Upper lobe of left lung (tissue), 6 donors: ENCODE results near the gene TIAL1. TPM values are rescaled to one million over a fixed set of nuclear protein-coding genes. Genes with fewer than 3 reads are reported as not detected.

Experiments used
- ATAC-seq, 2 donors: fragments of 200-7000 bp; cut with Tn5 transposase; one replicate each; pipeline ENCODE4 v1.9.1; 2022; ENCODE audit warnings: mild to moderate bottlenecking in 2 of 2, moderate library complexity in 2 of 2; ENCODE audit not compliant: low FRiP score in 2 of 2
- DNase-seq, 2 donors: peaks; one replicate each; pipeline ENCODE4 v3.0.0-alpha.2; 2019 to 2020
- H3K27ac ChIP-seq, 4 donors: fragments of 200-600 bp; sonication (generic); one replicate each; pipeline ENCODE4 v1.5.1; 2016 to 2019
- H3K27me3 ChIP-seq, 4 donors: fragments of 200-600 bp; sonication (generic); one replicate each; pipeline ENCODE4 v1.5.1; 2017 to 2019
- H3K36me3 ChIP-seq, 4 donors: fragments of 200-600 bp; sonication (generic); one replicate each; pipeline ENCODE4 v1.5.1; 2016 to 2019
- H3K4me1 ChIP-seq, 4 donors: fragments of 200-600 bp; sonication (generic); one replicate each; pipeline ENCODE4 v1.5.1; 2018 to 2019
- H3K4me3 ChIP-seq, 4 donors: fragments of 200-600 bp; sonication (generic); one replicate each; pipeline ENCODE4 v1.5.1; 2017 to 2019; ENCODE audit warnings: mild to moderate bottlenecking in 2 of 4, moderate library complexity in 1 of 4
- H3K9me3 ChIP-seq, 4 donors: fragments of 200-600 bp; sonication (generic); one replicate each; pipeline ENCODE4 v1.5.1; 2018 to 2019
- EP300 ChIP-seq, 4 donors: sonication (generic); formaldehyde crosslinking; IDR thresholded peaks; one replicate each; pipeline ENCODE4 v1.5.1; 2017; ENCODE audit warnings: antibody characterized with exemption in 4 of 4, control low read depth in 2 of 4
- POLR2A ChIP-seq, 4 donors: fragments of 450-650 bp; IDR thresholded peaks; one replicate each; pipeline ENCODE4 v1.5.1; 2016 to 2017; ENCODE audit warnings: antibody characterized with exemption in 4 of 4, mild to moderate bottlenecking in 2 of 4
- POLR2AphosphoS5 ChIP-seq, 2 donors: sonication (generic); formaldehyde crosslinking; IDR thresholded peaks; one replicate each; pipeline ENCODE4 v1.5.1; 2017; ENCODE audit warnings: antibody characterized with exemption in 2 of 2
- WGBS, 2 donors: methylation state at CpG; one replicate each; pipeline ENCODE4 v1.1.5; 2017 to 2018; 5-methylcytosine and 5-hydroxymethylcytosine counted together
- total RNA-seq, 6 donors: library from RNA; depleted of rRNA in 4 of 6; stranded (reverse); fragments of >200 nt in 4 of 6; gene quantifications; one replicate each; pipeline versions ENCODE4 v1.1.0 to v1.2.1, GENCODE V29; 2016 to 2021
- TF ChIP-seq, protein P1 (sequence below), 6 experiments: fragments of 450-650 bp in 4 of 6; fragments of 200-600 bp in 2 of 6; sonication (generic) in 2 of 6; IDR thresholded peaks; one replicate each; pipeline ENCODE4 v1.5.1; 2016 to 2019; ENCODE audit warnings: antibody characterized with exemption in 6 of 6
- donor health status: DM: no; HTN: no; CAD: no; lungs with moderate emphysema.
- donor health status: DM: no; HTN: yes; CAD: no; lungs with severe emphysema.

TIAL1 gene
- total RNA-seq, 6 donors from 2014 or later: 53.3 to 112 (median 87.9) TPM

DNA sequence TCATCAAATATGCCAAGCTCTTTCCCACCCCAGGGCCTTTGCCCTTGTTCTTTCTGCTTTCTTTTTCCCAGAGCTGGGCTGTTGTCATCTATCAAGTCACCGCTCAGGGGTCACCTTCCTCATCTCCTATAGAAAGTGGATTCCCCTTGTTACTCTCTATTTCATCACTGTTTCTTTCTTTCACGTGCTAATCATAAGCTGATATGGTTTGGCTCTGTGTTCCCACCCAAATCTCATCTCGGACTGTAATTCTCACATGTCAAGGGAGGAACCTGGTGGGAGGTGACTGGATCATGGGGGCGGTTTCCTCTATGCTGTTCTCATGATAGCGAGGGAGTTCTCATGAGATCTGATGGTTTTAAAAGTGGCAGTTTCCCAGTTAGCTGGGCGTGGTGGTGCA lies 17.0 kb upstream of the TIAL1 start:
- H3K9me3 ChIP-seq: no peaks in the 10 kb centered on the region
- no peak overlapping the region for H3K27ac ChIP-seq
- DNase-seq: no peak
- no peak for ATAC-seq
- no peak overlapping the region for H3K4me3 ChIP-seq
- WGBS, 2 donors: 94 to 96% methylated on average over 6 of the region's 6 CpGs
- no peaks in the 10 kb centered on the region for H3K36me3 ChIP-seq
- TF ChIP-seq, protein P1, sequence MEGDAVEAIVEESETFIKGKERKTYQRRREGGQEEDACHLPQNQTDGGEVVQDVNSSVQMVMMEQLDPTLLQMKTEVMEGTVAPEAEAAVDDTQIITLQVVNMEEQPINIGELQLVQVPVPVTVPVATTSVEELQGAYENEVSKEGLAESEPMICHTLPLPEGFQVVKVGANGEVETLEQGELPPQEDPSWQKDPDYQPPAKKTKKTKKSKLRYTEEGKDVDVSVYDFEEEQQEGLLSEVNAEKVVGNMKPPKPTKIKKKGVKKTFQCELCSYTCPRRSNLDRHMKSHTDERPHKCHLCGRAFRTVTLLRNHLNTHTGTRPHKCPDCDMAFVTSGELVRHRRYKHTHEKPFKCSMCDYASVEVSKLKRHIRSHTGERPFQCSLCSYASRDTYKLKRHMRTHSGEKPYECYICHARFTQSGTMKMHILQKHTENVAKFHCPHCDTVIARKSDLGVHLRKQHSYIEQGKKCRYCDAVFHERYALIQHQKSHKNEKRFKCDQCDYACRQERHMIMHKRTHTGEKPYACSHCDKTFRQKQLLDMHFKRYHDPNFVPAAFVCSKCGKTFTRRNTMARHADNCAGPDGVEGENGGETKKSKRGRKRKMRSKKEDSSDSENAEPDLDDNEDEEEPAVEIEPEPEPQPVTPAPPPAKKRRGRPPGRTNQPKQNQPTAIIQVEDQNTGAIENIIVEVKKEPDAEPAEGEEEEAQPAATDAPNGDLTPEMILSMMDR (IDR thresholded peaks at IDR 0.05): no peak
- no peak for TF ChIP-seq POLR2AphosphoS5 (IDR thresholded peaks at IDR 0.05)
- TF ChIP-seq EP300 (IDR thresholded peaks at IDR 0.05): no peak
- no peak for TF ChIP-seq POLR2A (IDR thresholded peaks at IDR 0.05)
- H3K4me1 ChIP-seq: peaks cover 0 to 4% (median under 1%) of the 10 kb centered on the region in 4 donors
- H3K27me3 ChIP-seq: no peaks in the 10 kb centered on the region

DNA sequence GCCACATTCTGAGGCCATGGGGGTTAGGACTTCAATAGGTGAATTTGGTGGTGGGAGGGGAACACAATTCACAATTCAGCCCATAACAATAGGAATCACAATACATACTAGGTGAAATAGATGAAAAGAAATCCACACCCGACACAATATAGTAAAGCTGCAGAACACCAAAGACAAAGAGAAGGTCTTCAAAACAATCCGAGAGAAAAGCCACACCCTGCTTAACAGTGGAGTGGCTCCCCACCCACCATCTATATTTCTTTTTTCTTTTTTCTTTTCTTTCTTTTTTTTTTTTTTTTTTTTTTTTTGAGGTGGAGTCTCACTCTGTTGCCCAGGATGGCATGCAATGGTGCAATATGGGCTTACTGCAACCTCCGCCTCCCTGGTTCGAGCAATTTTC lies 14.7 kb upstream of the TIAL1 start:
- Histone ChIP-seq H3K27me3 (no peaks in the 10 kb centered on the region), H3K36me3 (no peaks in the 10 kb centered on the region), H3K4me1 (peaks cover 0 to 6% (median 2%) of the 10 kb centered on the region in 4 donors), H3K4me3 (no peak overlapping the region), H3K27ac (no peak overlapping the region), H3K9me3 (no peaks in the 10 kb centered on the region)
- DNase-seq: no peak
- no peak for TF ChIP-seq EP300 (IDR thresholded peaks at IDR 0.05)
- TF ChIP-seq, protein P1 (IDR thresholded peaks at IDR 0.05): no peak
- TF ChIP-seq POLR2A (IDR thresholded peaks at IDR 0.05): no peak
- TF ChIP-seq POLR2AphosphoS5 (IDR thresholded peaks at IDR 0.05): no peak
- 72 to 89% methylated on average over 4 of the region's 4 CpGs for WGBS, 2 donors
- no peak for ATAC-seq

DNA sequence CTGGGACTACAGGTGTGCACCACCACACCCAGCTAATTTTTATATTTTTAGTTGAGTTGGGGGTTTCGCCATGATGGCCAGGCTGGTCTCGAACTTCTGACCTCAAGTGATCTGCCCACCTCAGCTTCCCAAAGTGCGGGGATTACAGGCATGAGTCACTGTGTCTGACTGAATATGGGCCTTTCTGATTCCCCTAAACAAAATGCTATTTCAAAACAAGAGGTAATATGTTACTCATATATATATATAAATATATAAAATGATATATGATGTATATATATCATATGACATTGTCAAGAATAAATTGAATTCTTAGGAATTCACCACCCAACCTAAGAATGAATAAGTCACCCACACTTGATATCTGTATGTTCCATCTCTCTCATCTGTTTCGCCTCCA lies 12.8 kb upstream of the TIAL1 start:
- Histone ChIP-seq H3K4me3 (no peak overlapping the region), H3K36me3 (no peaks in the 10 kb centered on the region), H3K4me1 (peaks cover 0 to 6% (median 2%) of the 10 kb centered on the region in 4 donors), H3K9me3 (no peaks in the 10 kb centered on the region), H3K27ac (no peak overlapping the region), H3K27me3 (no peaks in the 10 kb centered on the region)
- 91 to 93% methylated on average over 4 of the region's 4 CpGs for WGBS, 2 donors
- DNase-seq (no peak), ATAC-seq (no peak)
- TF ChIP-seq, protein P1 (IDR thresholded peaks at IDR 0.05): no peak
- TF ChIP-seq POLR2AphosphoS5 (IDR thresholded peaks at IDR 0.05) (no peak), POLR2A (IDR thresholded peaks at IDR 0.05) (no peak), EP300 (IDR thresholded peaks at IDR 0.05) (no peak)

DNA sequence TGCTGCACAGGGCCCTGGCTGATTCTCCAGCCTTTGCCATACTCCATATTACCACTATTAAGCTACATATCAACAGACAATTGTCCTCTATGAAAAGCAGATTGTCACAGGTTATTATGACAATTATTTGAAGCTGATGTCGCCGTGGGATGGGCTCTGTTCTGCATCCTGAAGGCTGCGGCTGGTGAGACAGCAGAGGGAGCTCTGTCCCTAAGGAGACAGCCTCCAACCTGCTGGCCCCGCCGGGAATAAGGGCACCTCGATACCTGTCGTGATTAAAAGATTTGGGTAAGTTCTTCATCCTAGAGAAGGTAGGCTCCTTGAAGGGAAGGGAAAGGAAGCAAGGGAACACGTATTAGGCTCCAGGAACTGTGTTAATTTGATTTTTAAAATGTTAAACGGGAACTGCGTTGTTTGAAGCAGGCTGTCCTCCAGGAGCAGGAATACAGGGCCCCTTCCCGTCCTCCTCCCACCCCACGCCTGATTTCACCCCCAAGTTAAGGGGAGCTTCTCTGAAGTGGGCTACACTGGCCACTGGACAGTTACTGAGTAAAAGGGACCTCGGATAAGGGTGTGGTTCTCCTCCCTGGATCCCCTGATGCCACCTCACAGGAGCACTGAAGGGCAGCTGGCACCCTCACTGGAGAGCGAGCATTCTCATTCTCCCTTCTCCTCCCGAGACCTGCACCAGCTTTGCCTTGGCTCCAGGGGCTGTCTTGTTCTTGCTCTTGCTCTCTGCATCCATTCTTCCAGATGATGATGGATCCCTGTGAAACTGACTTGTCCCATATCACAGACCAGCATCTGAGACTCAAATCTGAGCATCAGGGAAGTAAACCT lies 11.8 kb upstream of the TIAL1 start:
- ATAC-seq (peak; percentile 69 to 71), DNase-seq (peak in 1 of 2 donors; percentile 56)
- WGBS, 2 donors: 22 to 24% methylated on average over 15 of the region's 15 CpGs
- no peaks in the 10 kb centered on the region for H3K9me3 ChIP-seq
- H3K4me3 ChIP-seq: no peak overlapping the region
- H3K36me3 ChIP-seq: no peaks in the 10 kb centered on the region
- TF ChIP-seq, protein P1 (IDR thresholded peaks at IDR 0.05): peak in 5 of 6 experiments; percentile 38 to 59 (median 58)
- TF ChIP-seq POLR2AphosphoS5 (IDR thresholded peaks at IDR 0.05): no peak
- H3K27ac ChIP-seq: no peak overlapping the region
- H3K4me1 ChIP-seq: peaks cover 0 to 6% (median 2%) of the 10 kb centered on the region in 4 donors
- no peaks in the 10 kb centered on the region for H3K27me3 ChIP-seq

DNA sequence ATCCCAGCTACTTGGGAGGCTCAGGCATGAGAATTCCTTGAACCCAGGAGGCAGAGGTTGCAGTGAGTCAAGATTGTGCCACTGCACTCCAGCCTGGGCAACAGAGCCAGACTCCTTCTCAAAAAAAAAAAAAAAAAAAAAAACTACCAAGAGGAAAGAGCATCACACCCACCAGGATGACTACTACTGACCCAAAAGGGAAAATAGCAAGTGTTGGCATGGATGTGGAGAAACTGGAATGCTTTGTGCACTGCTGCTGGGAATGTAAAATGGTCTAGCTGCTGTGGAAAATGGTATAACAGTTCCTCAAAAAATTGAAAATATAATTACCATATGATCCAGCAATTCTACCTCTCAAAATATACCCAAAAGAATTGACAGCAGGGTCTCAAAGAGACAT lies 7.7 kb upstream of the TIAL1 start:
- H3K4me1 ChIP-seq: peaks cover 0 to 6% (median 2%) of the 10 kb centered on the region in 4 donors
- no peaks in the 10 kb centered on the region for H3K9me3 ChIP-seq
- no peak for DNase-seq
- no peak for TF ChIP-seq POLR2A (IDR thresholded peaks at IDR 0.05)
- TF ChIP-seq, protein P1 (IDR thresholded peaks at IDR 0.05): no peak
- no peak for TF ChIP-seq POLR2AphosphoS5 (IDR thresholded peaks at IDR 0.05)
- TF ChIP-seq EP300 (IDR thresholded peaks at IDR 0.05): no peak
- no peaks in the 10 kb centered on the region for H3K27me3 ChIP-seq
- no peaks in the 10 kb centered on the region for H3K36me3 ChIP-seq
- H3K27ac ChIP-seq: no peak overlapping the region
- no peak overlapping the region for H3K4me3 ChIP-seq
- ATAC-seq: no peak
